GM12874 (cell line): Measurements from ENCODE around the gene SNX3.

ENCODE experiments used
- TF ChIP-seq, protein P1 (sequence below): IDR thresholded peaks from 2 replicates; pipeline ENCODE4 v1.5.1; 2011; ENCODE audit warnings: low read depth, mild to moderate bottlenecking, control low read depth, low read length, moderate library complexity; ENCODE audit not compliant: insufficient read depth

Gene SNX3

DNA sequence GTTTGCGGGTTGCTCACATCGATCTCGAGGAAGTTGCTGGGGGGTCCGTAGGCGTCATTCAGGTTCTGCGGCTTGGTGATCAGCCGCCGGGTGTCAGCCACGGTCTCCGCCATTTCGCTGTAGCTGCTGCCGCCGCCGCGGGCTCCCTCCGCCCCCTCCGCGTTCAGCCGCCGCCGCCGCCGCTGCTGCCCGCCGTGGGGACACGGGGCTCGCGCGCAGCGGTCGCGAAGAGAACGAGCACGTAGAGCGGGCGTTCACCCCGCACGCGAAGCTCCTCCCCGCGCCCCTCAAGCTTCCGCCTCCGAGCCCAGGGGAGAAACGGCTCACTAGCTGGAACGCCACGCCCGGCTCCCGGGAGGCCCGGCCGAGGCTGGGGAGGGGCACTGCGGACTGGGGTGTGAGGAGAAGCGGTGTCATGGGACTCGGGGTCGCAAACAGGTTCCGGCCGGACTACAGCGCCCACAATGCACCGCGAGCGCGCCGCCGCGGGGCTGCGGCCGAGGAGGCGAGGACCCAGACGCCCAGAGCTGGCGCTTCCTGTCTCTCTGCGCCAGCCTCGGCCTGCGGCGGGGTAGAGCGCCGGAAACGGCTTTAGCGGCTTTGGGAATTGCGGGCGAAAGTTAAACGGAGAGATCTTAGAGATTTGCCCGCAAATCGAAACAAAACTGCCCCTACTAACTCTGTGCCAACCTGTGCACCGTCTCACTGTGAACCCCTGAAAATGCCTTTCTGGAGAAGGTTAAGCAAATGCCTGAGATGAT, at the start of gene SNX3:
TSS of gene SNX3 (minus strand) at position 232 of the 761 bp plus-strand sequence. CDS start at position 113, 119 bp downstream.
- TF ChIP-seq, protein P1, sequence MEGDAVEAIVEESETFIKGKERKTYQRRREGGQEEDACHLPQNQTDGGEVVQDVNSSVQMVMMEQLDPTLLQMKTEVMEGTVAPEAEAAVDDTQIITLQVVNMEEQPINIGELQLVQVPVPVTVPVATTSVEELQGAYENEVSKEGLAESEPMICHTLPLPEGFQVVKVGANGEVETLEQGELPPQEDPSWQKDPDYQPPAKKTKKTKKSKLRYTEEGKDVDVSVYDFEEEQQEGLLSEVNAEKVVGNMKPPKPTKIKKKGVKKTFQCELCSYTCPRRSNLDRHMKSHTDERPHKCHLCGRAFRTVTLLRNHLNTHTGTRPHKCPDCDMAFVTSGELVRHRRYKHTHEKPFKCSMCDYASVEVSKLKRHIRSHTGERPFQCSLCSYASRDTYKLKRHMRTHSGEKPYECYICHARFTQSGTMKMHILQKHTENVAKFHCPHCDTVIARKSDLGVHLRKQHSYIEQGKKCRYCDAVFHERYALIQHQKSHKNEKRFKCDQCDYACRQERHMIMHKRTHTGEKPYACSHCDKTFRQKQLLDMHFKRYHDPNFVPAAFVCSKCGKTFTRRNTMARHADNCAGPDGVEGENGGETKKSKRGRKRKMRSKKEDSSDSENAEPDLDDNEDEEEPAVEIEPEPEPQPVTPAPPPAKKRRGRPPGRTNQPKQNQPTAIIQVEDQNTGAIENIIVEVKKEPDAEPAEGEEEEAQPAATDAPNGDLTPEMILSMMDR = 0 out of 2 replicates have a peak, but pooled peaks have one; percentile 5

DNA sequence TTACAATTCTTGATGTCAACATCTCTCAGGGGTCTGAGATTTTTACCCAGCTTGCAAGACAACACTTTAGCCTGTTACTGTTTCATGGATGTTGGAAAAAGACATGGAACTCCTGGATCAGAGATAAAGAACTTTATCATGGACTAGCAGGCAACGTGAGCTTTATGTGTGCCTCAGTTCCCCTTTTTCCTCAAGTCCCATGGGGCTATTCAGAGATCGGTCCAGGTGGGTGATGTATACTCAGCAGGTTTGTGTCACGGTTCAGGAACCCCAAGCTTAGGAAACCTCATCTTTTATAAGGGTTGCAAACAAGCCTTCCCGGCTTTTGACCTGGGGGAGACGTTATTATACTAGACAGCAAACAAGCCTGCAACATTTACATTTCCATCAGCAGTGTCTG, 49.0 kb upstream of the SNX3 start:
- TF ChIP-seq, protein P1 = no peak

DNA sequence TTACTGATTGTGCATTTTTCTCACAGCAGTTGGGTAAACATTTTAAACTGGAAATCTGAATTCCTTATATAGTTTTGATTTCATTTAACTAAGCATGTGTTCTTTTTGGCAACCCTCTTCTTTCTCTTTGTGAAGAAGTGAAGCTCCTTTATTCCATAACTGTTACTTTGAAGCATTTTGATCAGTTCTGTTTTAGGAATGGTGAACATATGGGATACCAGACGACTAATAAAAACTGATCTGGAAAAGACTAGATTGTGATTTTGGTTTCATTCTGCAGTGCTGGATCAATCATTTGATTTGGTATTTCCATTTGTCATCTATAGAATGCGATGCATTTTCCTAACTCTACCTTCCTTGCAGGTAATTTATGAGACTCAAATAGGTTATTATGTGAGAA, 43.8 kb upstream of the SNX3 start:
- TF ChIP-seq, protein P1 = no peak

DNA sequence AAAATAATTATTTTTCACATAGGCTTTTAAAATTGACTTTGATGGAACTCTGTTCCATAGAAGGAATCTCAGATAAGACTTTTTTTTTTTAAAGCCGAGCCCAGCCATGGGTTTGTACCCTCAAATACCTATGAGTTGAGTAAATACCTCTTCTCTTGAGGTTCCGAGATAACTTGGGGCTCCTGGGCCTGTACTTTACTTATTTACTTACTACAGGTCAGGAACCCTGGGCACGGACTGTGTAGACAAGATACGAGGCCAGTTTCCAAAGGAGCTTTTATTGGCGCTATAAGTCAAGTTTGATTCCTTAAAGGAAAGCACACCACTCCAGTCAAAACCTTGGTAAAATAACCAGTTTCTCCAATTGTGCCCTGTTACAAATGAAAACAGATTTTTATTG, 41.5 kb upstream of the SNX3 start:
- TF ChIP-seq, protein P1 = no peak

DNA sequence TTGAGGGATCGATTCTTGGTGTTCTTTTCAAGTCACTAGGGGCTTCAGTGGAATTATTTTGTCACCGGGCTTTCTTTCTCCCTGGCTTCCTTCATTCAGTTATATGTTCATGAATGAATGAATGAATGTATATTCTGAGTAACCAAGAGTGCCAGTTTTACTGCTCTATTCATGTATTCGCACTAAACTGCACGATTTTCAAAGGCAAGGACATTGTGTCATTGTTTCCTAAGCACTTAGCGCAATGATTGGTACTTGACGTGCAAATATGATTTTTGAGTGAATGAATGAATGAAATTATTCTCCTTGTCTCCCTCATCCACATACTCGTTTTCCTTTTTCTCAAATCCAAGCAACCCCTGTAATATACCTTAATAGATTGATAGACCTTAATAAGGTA, 34.8 kb upstream of the SNX3 start:
- TF ChIP-seq, protein P1 = no peak

DNA sequence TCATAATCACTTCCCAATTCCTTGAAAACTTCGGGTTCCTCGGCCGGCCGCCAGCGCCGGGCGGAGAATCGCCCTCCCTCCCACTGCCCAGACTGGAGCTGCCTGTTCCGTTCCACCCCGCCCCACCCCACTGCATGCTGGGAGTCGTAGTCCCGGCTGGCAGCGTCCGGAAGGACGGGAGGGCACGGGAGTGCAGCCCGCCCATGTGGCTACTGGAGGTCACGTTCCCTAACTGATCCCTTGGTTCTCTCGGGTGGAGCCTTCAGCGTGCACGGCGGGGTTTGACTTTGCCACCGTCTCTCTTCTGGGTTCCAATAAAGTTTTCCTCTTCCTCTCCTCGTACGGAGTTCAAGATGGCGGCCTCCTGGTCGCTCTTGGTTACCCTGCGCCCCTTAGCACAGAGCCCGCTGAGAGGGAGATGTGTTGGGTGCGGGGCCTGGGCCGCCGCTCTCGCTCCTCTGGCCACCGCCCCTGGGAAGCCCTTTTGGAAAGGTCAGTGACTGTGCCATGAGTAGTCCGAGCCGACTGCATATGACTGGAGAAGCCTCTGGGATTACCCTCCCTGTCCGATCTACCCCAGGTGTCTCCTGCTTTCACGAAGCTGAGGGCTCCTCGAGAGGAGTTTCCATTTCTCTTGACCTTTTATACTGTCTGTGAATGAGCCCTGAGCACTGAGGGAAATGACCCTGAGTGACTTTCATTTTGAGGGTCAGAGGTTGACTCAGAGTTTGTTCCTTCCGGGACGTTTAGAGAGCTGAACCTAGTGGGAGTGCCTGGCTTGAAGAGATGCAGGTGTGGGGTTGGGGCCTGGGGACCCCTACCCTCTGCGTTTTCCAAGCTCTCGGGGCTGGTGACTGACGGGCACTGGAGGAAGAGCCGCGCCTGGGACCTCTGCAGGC, 34.1 kb upstream of the SNX3 start, which contains the start of gene AFG1L:
TSS of gene AFG1L (plus strand) at position 328 of the 899 bp plus-strand sequence. CDS start at position 354, 26 bp downstream.
- TF ChIP-seq, protein P1 = no peak

DNA sequence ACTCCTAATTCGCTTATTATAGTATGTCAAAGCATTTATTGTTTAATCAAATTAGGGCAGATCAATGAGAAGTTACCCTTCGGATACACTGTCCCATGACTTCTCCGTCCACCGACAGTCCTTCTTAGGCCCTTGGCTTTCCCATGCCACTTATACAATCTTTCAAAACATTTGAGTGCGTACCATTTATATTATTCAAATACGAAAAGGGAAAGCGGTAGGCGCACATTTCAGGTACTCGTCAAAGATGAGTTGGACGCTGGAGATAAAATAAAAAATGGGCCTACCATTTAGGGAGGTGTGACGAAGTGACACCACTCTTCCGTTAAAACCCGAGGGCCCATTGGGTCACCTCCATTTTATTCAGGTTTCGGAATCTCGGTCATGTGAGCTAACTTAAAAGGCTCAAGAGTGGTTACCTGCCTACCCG, 33.5 kb upstream of the SNX3 start:
- TF ChIP-seq, protein P1 = no peak
